ENCODE results near the gene RAD17.
A peak's percentile ranks its signal among the peaks of the same experiment; 100 is the strongest.

RAD17 gene

GRCh38 chr5:69369340-69370121 is at the start of gene RAD17, which contains the start of the genes AK6 and TAF9:
Gene RAD17 (plus strand): TSS chr5:69369818. CDS start chr5:69372209, 2,391 bp downstream.
Gene AK6 (minus strand): TSS chr5:69369520. CDS start chr5:69369490, 30 bp downstream.
Gene TAF9 (minus strand): TSS chr5:69369520. CDS start chr5:69365737, 3,783 bp downstream.
- no peak for TF ChIP-seq ZFX (IDR thresholded peaks at IDR 0.05; ENCODE audit: borderline replicate concordance)
- TF ChIP-seq, protein P1, sequence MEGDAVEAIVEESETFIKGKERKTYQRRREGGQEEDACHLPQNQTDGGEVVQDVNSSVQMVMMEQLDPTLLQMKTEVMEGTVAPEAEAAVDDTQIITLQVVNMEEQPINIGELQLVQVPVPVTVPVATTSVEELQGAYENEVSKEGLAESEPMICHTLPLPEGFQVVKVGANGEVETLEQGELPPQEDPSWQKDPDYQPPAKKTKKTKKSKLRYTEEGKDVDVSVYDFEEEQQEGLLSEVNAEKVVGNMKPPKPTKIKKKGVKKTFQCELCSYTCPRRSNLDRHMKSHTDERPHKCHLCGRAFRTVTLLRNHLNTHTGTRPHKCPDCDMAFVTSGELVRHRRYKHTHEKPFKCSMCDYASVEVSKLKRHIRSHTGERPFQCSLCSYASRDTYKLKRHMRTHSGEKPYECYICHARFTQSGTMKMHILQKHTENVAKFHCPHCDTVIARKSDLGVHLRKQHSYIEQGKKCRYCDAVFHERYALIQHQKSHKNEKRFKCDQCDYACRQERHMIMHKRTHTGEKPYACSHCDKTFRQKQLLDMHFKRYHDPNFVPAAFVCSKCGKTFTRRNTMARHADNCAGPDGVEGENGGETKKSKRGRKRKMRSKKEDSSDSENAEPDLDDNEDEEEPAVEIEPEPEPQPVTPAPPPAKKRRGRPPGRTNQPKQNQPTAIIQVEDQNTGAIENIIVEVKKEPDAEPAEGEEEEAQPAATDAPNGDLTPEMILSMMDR (IDR thresholded peaks at IDR 0.05): no peak
- peak within 1 kb of the TSS; percentile 91 for H3K27ac ChIP-seq

GRCh38 chr5:69326365-69326764 is 43.3 kb upstream of the RAD17 start:
- no peak for TF ChIP-seq ZFX (IDR thresholded peaks at IDR 0.05; ENCODE audit: borderline replicate concordance)
- TF ChIP-seq, protein P1 (IDR thresholded peaks at IDR 0.05): no peak
- H3K27ac ChIP-seq: no peak overlapping the region

DNA sequence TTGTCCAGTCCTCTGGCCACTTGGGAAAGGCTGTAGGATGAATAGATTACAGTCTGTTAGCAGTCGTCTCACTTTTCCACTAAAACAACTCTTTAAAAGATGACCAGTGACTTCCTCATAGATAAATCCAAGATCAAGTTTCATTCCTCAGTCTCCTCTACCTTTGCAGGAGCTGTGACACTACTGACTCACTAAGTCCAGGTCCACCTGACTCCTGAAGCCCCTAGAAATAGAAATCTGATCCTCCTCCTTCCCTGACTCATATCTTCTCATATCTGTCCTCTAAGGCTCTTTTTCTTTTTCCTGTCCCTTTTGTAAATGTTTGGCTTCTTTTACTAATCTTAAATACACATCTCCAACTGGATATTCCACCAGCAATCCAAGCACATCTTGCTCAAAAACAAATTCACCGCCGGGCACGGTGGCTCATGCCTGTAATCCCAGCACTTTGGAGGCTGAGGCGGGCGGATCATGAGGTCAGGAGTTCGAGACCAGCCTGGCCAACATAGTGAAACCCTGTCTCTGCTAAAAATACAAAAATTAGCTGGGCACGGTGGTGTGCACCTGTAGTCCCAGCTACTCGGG is 39.6 kb upstream of the RAD17 start:
- TF ChIP-seq, protein P1 (IDR thresholded peaks at IDR 0.05): no peak
- TF ChIP-seq ZFX (IDR thresholded peaks at IDR 0.05; ENCODE audit: borderline replicate concordance): no peak
- H3K27ac ChIP-seq: peak overlapping the region; percentile 25

DNA sequence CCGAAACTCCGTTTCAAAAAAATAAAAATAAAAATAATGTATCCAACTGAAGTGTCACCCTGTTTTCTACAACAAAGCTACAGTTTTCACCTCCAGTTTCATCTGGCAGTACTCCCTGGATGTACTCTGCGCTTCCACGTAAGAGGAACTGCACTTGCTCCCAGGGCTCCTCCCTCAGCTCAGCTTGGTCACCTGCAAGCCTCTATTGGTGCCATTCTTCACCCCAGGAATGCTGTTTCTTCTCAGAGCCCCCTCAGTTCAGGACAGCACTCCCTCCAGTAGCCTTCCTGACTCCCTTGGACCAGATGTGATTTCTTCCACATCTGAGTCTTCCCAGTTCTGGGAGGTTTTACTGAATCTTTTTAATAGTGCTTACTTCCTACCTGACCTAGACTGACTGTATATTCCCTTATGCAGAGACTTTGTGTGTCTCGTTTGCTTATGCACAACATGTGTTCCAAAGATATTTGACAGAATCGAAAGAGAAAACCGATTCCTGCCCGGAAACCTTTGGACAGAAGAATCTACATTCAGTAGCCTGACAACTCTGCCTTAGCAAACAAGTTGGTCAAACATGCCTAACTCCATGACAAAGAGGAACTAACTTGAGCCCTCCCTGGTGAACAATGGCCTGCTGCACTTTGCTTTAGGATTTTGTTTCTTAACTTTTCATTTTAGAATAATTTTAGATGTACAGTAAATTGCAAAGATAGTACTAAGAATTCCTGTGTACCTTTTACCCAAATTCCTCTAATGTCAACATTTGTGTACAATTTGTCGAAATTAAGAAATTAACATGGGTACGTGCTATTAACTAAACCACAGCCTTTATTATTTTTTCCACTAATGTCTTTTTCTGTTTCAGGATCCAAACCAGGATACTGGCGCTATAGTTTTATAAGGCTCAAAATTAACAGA is 37.8 kb upstream of the RAD17 start:
- peak overlapping the region; percentile 70 for H3K27ac ChIP-seq
- no peak for TF ChIP-seq ZFX (IDR thresholded peaks at IDR 0.05; ENCODE audit: borderline replicate concordance)
- TF ChIP-seq, protein P1 (IDR thresholded peaks at IDR 0.05): no peak

DNA sequence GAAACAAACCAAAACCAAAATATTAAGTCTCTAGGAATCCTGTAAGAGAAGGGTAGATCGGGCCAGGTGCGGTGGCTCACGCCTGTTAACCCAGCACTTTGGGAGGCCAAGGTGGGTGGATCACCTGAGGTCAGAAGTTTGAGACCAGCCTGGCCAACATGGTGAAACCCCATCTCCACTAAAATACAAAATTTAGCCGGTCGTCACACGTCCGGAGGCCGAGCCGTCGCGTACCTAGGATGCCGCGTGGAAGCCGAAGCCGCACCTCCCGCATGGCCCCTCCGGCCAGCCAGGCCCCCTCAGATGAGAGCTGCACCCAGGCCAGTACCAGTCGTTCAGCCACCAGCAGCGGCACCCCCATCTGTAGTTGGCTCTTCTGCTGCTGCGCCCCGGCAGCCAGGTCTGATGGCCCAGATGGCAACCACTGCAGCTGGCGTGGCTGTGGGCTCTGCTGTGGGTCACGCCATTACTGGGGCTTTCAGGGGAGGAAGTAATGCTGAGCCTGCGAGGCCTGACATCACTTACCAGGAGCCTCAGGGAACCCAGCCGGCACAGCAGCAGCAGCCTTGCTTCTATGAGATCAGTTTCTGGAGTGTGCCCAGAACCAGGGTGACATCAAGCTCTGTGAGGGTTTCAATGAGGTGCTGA is 35.8 kb upstream of the RAD17 start:
- H3K27ac ChIP-seq: peak overlapping the region; percentile 30; the same call in 1 of the 2 replicates

- peak overlapping the region; percentile 30; the same call in 1 of the 2 replicates for H3K27ac ChIP-seq
- TF ChIP-seq, protein P1 (IDR thresholded peaks at IDR 0.05): peak; percentile 92
- TF ChIP-seq ZFX (IDR thresholded peaks at IDR 0.05; ENCODE audit: borderline replicate concordance): no peak
Observed at GRCh38 chr5:69334793-69335268, 34.8 kb upstream of the RAD17 start.

Data from 22Rv1 (cell line).